Retinal pigment epithelial cell (primary cell): ENCODE data around the gene CHN1.

Experiments used
- DNase-seq: peaks from one replicate; pipeline ENCODE4 v3.0.0-alpha.2; 2010; ENCODE audit warnings: low read depth
- H3K4me3 ChIP-seq: 2 replicates; pipeline ENCODE4 v1.5.1; 2011; ENCODE audit warnings: mild to moderate bottlenecking, low read length, control low read depth, moderate library complexity
- CTCF ChIP-seq: conservative IDR thresholded peaks from 2 replicates; pipeline ENCODE4 v1.5.1; 2011; ENCODE audit warnings: low read depth, low read length, control low read depth, inconsistent platforms

CHN1 gene

GRCh38 chr2:174892546-174892945 lies 112.6 kb downstream of the CHN1 start:
- no peak for TF ChIP-seq CTCF
- H3K4me3 ChIP-seq = no peak overlapping the region
- no peak for DNase-seq

- peak; percentile 37 for TF ChIP-seq CTCF
- no peak for DNase-seq
- no peak overlapping the region for H3K4me3 ChIP-seq
Measured at GRCh38 chr2:174888646-174889271, 116.4 kb downstream of the CHN1 start.

GRCh38 chr2:174888146-174888545 lies 117.0 kb downstream of the CHN1 start:
- no peak for TF ChIP-seq CTCF
- DNase-seq = no peak

DNA sequence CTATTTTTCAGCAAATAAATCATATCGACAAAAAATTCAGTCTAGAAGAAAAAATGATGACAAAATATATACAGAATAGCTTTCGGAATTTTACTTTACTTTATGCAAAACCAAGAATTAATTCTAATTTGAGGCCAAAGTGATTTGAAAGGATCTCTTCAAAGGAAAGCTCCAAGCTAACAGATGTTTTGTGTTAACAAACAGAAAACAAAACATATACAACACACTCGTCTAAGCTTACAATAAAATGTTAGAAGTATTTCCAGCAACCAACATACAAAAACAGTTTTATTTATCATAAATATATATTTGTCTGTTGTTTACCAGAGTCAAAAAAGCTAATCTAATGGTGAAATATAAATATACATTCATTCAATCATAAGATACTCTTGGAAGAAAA lies 122.8 kb downstream of the CHN1 start:
- no peak overlapping the region for H3K4me3 ChIP-seq
- no peak for DNase-seq
- TF ChIP-seq CTCF = no peak

More at GRCh38 chr2:174888146-174888545, 117.0 kb downstream of the CHN1 start:
- H3K4me3 ChIP-seq = no peak overlapping the region

DNA sequence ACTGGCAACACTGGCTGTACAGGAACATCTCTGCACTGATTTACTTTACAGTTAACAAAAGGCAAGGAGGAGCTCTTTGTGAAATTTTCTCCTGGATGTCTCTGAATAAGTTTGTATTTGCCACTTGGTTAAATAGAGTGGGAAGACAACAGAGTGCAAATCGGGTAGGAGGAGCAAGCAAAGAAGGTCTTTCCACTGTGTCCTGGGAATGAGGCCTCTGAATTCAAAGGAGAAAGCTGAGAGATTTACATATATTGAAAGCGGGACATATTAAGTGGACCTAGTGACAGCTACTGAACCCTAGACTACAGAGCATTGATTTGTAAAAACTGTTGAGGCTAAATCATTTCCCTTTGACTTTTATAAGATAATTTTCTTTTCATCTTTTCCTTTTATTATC lies 123.5 kb downstream of the CHN1 start:
- H3K4me3 ChIP-seq = no peak overlapping the region
- no peak for DNase-seq
- TF ChIP-seq CTCF = no peak

GRCh38 chr2:174878537-174879147 lies 126.5 kb downstream of the CHN1 start:
- peak; percentile 25 for DNase-seq
- TF ChIP-seq CTCF = no peak
- H3K4me3 ChIP-seq = peak overlapping the region; percentile 4

- no peak for TF ChIP-seq CTCF
- H3K4me3 ChIP-seq = no peak overlapping the region
- no peak for DNase-seq
Measured at GRCh38 chr2:174877751-174878150, 127.4 kb downstream of the CHN1 start.
